ENCODE results near the gene CUEDC1.

CUEDC1 gene

DNA sequence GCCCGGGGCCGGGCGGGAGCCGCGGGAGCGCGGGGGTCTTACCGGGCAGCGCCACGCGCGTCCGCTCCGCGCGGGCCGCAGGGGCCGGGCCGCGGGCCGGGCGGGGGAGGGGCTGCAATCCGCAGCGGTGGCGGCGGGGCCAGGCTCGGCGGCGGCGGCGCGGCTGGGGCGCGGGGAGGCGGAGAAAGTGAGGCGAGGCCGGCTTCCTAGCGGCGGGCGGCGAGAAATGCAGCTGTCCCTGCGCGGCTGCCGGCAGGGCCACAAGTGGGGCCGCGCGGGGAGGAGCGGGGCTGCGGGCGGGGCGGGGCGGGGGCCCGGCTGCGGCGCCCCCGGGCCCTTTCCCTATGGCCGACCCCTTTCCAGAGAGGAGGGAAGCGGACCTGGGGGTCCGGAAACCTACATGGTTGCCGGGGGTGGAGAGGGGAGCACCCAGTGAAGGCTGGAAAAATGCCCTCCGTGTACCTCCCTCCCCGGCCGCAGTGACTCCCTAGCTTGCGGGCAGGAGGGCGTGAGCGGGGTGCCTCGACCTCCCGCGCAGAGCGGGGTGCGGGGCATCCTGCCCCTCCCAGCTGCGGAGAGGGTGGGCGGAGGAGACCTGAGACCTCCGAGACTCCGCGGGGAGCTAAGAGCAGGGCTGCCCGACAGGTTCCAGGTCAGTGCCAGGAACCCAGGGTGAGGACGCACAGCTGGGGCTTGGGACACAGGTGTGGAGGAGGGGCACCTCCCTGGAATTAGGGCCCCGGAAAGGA is at the start of gene CUEDC1:
Gene CUEDC1, minus strand, starts transcription at position 230 of the 749 bp plus-strand sequence. CDS start 69,848 bp downstream, outside the sequence.
- DNase-seq (ENCODE audit: low read depth): peak; percentile 29

- no peak for DNase-seq (ENCODE audit: low read depth)
These were observed 48.8 kb upstream of the CUEDC1 start for GRCh38 chr17:58004060-58004459.

GRCh38 chr17:58002973-58003372 is 47.8 kb upstream of the CUEDC1 start:
- no peak for DNase-seq (ENCODE audit: low read depth)

GRCh38 chr17:58002154-58002948 is 47.1 kb upstream of the CUEDC1 start:
- DNase-seq (ENCODE audit: low read depth): no peak

- no peak for DNase-seq (ENCODE audit: low read depth)
These were observed 46.4 kb upstream of the CUEDC1 start for GRCh38 chr17:58001461-58002124.

- no peak for DNase-seq (ENCODE audit: low read depth)
These were observed 44.3 kb upstream of the CUEDC1 start for GRCh38 chr17:57999496-58000017.

DNA sequence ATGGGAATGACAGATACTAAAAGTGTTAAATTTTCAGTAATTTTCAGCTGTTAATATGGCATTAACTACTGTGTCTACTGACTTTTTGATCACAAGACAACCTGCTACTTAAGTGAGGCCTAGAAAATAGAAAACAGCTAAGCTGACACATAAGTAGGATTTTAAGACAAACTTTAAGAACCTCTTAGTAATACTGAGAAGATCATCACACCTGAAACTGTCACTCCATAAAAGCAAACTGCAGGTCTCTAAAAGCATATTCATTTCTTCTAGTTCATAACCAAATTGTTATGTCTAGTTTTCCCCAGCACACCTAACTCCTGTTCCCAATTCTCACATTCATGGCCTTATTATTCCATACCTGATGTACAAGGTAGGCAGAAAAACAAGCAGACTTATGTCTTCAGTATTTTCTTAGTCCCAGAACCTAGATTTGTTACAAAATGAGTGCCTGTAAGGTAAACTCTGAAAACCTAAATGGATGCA is 43.8 kb upstream of the CUEDC1 start:
- no peak for DNase-seq (ENCODE audit: low read depth)

DNA sequence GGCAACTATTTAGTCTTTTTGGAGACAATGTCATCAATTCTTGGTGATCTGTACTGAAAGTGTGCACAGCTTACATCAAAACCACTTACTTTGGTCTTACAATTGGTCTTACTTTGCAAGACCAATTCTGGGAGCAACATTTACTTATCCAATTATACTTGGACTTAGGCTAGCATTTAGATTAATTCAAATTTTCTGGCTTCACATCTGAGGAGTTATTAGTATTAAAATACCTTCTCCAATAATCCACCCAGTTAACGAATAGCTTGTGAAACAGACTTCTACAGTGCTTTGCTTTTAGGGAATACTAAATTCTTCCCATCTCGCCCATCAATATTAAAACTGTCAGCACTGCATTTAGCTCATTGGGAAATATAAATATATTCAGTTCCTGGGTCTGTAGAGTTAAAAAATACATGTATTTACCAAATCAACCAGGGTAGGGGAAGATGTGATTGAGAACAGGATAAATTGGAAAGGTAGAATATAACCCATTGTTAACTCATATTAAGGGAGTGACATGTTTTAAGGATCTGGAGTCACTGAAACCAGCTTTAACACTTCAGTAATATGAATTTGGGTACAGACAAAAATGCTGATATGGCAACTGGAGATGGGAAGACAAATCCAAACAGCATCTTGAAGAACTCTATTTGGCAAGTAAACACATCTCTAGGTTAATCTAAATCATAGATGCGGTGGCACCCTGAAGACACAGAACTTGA is 42.0 kb upstream of the CUEDC1 start:
- DNase-seq (ENCODE audit: low read depth): no peak

DNA sequence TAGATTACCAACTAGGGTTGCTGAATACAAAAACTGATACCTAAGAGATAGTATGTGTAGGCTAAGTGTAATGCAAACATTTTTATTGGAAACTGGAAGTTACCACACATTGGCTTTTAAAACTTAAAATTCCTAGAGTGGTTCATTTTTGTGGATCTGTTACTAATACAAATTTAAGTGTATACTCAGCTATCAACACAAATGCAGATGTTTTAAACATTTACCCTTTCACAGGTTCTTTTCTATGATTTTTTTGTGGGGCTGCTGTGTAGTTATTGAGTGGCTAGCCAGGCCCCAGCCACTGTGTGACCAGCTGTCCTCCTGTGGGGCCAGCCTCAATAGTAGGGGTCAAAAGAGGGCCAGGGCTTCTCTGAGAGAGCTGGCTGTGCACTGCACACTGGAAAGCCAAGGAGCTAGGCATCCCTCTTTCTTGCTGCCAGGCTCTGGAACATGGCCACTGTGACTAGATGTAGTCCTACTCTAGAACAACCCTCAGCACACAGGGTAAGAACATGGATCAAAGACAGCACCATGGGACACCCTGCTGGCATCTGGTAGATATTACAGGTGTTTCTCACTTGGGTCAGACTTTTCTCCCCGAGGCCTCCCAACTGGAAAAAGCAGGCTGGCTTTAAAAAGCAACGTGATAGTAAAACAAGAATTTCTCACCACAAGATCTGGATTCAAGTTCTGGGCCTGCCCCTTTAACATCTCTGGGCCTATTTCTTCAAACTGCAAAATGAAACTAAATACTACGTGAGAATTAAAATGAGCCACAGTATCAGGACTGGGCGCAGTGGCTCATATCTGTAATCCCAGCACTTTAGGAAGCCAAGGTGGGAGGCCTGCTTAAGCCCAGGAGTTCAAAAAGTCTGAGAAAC is 40.1 kb upstream of the CUEDC1 start:
- peak; percentile 32 for DNase-seq (ENCODE audit: low read depth)

GRCh38 chr17:57994436-57994835 is 39.2 kb upstream of the CUEDC1 start:
- DNase-seq (ENCODE audit: low read depth): no peak

- DNase-seq (ENCODE audit: low read depth): no peak
These were observed 38.5 kb upstream of the CUEDC1 start for GRCh38 chr17:57993471-57994365.

DNA sequence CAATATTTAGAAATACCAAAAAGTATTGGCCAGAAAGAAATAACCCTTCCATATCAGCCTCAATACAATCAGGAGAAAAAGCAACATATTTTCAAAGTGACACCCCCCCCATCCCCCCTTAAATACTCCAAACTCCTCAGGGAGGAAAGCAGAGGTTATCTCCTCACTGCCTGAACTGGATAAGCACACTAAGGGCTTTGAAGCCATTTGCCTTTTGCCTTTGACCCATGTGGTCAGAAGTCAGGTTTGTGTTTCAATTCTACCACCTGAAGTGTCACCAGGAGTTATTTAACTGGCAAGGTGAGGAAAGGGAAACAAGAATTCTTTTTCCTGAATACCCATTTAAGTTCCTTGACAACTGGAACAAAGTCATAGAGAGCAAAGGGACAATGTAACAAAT is 36.3 kb upstream of the CUEDC1 start:
- no peak for DNase-seq (ENCODE audit: low read depth)

GRCh38 chr17:57990037-57990436 is 34.8 kb upstream of the CUEDC1 start:
- no peak for DNase-seq (ENCODE audit: low read depth)

DNA sequence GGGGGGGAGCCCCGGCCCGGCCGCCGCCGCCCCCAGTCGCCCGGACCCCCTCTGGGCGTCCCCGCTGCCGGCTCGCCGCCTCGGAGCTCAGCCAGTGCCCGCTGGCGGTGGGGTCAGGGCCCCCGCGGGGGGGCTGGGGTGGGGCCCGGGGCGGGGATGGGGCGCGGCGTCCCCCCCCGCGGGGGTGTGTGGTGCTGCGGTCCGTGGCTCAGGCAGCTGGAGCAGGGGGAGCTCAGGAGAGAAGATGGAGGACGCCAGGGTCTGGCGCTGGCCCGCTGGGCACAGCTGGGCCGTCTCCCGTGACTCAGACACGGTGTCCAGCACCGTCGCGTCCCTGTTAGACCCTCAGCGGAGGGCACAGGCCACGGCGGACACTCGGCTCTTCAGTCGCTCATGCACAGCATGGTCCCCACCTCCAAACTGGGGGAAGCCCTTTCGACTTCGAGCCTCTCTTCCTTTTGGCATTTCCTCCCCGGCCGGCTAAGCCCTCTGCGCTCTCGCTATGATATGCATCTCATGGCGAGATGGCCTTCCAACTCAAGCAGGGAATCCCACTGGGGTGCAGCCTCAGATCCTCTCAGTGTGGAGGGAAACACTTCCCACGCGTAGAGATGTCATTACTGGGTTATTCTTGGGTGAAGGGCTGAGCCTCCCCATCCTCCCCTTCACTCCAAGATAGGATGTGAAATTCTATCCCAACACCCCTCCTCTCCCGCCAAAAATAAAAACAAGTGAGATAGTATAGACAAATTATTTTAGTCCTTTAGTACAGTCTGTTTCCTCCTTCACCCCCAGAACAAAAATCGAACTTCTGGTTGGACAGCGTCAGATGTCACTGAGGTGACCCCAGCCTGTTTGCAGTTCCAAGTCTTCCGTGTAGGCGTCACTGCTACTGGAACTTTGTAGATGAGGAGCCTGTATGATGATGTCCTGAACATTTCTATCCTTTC is 33.4 kb upstream of the CUEDC1 start:
- peak; percentile 40 for DNase-seq (ENCODE audit: low read depth)

DNA sequence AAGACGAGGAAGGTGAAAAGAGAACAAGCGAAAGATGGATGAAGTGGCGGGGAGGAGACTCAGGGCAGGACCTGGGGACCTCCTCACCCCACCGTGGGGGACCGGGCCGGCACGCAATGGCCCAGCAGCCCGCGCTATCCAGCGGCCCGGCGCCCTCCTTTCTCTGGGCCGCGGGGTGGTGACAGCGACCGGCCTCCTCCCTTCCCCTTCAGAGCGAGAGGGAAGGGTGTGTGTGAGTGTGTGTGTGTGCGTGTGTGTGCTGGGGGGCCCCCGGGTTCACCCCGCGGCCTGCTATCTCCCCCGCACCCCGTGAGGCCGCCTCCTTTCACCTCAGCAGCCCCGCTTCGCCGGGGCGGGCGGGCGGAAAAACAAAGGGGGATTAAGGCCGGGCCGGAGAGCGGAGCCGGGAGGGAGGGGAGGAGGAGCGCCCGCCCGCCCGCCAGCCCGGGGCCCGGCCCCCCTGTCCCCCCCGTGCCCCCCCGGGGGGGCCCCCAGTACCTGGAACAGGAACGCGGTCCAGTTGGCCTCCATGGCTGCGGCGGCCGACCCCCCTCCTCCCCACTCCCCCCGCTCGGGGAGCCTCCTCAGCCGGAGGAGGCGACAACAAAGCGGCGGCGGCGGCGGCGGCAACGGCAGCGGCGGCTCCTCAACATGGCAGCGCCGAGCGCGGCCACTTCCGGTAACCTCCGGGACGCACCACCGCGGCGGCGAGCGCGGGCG is 32.5 kb upstream of the CUEDC1 start, which contains the start of gene VEZF1:
Gene VEZF1, minus strand, starts transcription at position 674 of the 720 bp plus-strand sequence. Its CDS starts 143 bp downstream, at position 531.
- DNase-seq (ENCODE audit: low read depth): peak; percentile 62

GRCh38 chr17:57986841-57987580 is 31.8 kb upstream of the CUEDC1 start:
- DNase-seq (ENCODE audit: low read depth): no peak

DNA sequence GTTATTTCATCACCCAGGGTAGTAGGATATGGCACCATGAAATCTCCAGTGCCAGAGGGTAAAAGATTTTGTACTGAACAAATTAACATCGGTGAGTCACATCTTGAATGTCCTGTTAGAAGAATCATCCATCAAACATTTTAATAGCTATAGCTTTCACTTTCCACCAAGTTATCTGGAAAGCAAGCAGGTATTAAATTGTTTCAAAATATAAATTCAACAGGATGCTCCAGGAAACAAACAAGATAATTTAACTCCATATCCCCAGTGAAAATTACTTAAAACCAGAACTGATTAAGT is 30.4 kb upstream of the CUEDC1 start:
- no peak for DNase-seq (ENCODE audit: low read depth)

Data from stimulated activated CD8-positive, alpha-beta memory T cell treated with anti-CD3 and anti-CD28 coated beads, Interleukin-12 subunit alpha, Interleukin-12 subunit beta, amount 100 ng/mL, for 1 hour (primary cell).